HL-60 (cell line): ENCODE results near the gene CHRM5.

Experiments
- POLR2AphosphoS5 ChIP-seq: IDR thresholded peaks from 2 replicates; pipeline ENCODE4 v1.6.1; 2012; ENCODE audit warnings: low read depth
- TF ChIP-seq, protein P1 (sequence below): IDR thresholded peaks from one replicate; pipeline ENCODE4 v1.5.1; 2011; ENCODE audit warnings: low read length, control low read depth, inconsistent platforms; ENCODE audit not compliant: insufficient read depth

DNA sequence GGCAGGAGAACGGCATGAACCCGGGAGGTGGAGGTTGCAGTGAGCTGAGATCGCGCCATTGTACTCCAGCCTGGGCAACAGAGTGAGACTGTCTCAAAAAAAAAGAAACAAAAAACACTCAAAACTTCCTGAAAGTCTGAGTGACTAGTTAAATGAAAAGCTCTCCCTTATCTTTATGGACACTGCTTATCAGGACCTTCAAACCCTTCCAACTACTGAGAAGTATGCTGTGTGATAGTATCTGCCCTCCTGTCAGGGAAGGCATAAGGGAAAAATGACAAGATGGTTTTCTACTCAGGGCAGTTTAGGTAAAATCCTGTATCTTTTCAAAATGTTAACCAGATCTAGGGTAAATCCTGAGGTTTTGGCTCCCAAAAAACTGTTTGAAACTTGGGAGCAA lies 111.6 kb downstream of the CHRM5 start:
- TF ChIP-seq, protein P1, sequence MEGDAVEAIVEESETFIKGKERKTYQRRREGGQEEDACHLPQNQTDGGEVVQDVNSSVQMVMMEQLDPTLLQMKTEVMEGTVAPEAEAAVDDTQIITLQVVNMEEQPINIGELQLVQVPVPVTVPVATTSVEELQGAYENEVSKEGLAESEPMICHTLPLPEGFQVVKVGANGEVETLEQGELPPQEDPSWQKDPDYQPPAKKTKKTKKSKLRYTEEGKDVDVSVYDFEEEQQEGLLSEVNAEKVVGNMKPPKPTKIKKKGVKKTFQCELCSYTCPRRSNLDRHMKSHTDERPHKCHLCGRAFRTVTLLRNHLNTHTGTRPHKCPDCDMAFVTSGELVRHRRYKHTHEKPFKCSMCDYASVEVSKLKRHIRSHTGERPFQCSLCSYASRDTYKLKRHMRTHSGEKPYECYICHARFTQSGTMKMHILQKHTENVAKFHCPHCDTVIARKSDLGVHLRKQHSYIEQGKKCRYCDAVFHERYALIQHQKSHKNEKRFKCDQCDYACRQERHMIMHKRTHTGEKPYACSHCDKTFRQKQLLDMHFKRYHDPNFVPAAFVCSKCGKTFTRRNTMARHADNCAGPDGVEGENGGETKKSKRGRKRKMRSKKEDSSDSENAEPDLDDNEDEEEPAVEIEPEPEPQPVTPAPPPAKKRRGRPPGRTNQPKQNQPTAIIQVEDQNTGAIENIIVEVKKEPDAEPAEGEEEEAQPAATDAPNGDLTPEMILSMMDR, result no peak
- no peak for TF ChIP-seq POLR2AphosphoS5
